NCI-H2227 (cell line): ENCODE measurements around the gene PMCH.
"Not testable (repeated sequence)": the region's sequence is repeated elsewhere in the genome, so short reads cannot be mapped to it uniquely, and the experiment has no call there.

ENCODE experiments used
- DNase-seq: peaks from one replicate; lab custom pipeline; 2025; ENCODE audit not compliant: unreplicated experiment; lab: John Stamatoyannopoulos, UW

The PMCH gene

DNA sequence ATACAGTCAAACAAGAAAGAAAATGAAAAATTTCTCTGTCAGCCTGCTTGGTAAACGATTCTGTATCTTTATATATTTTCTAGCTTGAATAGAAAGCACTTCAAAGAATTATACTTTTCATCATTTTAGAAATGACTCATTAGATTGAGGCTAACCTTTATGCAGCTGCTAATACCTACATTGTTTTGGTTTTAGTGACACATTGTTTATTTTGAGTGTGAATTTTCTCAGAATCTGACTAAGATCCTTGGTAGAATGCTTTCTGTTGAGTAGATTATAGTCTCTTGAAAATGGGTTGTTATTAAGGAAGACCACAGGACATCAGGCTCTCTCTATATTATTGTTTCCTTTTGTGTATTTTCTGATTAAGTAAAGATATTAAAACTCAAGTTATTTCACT lies at the start of gene PMCH:
Gene PMCH (minus strand): TSS at position 45 of the 400 bp plus-strand sequence. CDS start 63 bp downstream, outside the sequence.
- DNase-seq, result no peak

- DNase-seq, result not testable (repeated sequence)
These were observed 43.2 kb upstream of the PMCH start for GRCh38 chr12:102240859-102241258.

GRCh38 chr12:102234599-102234998 lies 37.0 kb upstream of the PMCH start:
- no peak for DNase-seq

DNA sequence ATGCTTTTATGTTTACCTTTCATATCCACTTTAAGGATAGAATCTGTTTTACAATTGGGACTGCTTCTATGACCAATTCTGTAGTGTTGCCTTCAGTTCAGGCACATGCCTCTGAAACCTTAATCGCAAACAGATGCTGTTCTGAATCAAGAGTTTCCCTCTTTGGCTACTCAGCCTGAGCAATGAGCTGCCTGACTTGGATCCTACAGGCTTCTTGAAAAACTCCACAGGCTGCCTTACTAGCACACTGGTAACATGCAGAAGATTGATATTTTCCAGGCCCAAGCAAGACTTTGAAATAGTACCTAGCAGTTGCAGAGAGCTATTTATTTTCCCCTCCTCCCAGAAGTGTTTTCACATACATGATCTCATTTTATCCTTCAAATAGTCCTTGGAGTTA lies 34.8 kb upstream of the PMCH start:
- no peak for DNase-seq

DNA sequence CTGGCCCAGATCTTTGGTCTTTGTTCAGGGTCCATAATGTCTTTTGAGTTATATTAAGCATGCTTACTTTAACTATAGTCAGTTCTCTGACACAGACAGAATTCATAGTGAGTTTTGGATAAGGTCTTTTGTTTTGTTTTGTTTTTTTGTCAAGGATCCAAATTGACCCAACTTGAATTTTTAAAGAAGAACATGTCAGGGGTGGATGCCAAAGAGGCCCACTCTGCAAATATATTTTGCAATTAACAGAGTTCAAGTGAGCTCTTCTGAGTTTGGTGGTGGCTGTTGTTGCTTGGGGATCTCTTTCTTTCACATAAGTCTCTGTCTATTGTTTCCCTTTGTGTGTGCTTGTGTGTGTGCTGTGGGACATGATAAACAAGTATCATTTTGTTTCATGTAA lies 34.4 kb upstream of the PMCH start:
- DNase-seq, result no peak

DNA sequence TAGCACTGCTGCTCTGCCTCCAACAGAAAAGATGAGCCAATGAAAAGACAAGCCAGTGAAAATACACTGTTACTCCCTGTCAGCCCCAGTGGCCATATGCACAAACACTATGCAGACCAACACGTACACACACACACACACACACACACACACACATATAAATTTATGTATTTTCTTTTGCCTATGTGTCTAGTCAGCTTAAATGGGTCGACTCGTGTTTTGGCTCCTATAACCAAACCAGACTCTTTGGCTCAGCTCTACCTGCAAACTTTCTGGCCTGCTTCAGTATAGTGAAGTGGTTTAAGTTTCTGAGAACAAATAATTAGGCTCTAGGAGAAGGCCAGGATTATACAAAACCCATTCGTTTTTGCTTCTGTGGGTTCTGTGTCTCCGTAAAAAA lies 30.3 kb upstream of the PMCH start:
- no peak for DNase-seq

DNA sequence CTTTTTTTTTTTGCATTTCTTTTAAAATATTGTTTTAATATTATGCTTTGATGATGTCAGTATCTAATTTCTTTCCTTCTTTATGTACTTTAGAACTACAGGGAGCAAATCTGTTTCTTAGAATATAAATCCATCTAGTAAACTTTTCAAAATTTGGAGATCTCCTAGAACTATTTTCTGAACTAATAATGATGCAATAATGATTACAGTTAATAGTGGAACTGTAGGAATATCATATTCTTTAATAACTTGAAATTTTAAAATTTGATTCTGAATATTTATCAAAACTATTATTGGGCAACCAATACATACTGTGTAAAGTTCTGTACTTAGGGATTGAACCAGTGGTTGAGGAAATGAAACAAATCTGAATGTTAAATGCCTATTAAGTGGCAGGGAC lies 23.1 kb upstream of the PMCH start:
- DNase-seq, result no peak

DNA sequence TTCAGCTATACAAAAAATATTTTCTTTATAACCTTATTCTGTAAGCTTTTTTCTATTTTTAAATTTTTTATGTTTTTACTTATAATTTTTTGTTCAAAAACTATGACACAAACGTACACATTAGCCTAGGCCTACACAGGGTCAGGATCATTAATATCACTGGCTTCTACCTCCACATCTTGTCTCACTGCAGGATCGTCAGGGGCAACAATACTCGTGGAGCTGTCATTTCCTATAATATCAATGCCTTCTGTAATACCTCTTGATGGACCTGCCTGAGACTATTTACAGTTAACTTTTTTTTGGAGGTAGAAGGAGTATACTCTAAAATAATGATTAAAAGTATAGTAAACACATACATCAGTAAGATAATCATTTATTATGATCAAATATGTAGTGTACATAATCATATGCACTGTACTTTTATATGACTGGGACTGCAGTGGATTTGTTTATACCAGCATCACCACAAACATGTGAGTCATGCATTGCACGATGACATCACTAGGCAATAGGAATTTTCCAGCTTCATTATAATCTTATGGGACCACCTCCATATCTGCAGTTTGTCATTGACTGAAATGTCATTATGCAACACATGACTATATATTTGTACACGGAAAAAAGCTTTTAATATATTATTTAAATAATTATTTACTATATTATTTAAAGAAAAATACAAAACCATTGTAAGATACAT lies 18.5 kb upstream of the PMCH start:
- DNase-seq, result no peak

- DNase-seq, result no peak
These were observed 6.4 kb upstream of the PMCH start for GRCh38 chr12:102204025-102204424.

DNA sequence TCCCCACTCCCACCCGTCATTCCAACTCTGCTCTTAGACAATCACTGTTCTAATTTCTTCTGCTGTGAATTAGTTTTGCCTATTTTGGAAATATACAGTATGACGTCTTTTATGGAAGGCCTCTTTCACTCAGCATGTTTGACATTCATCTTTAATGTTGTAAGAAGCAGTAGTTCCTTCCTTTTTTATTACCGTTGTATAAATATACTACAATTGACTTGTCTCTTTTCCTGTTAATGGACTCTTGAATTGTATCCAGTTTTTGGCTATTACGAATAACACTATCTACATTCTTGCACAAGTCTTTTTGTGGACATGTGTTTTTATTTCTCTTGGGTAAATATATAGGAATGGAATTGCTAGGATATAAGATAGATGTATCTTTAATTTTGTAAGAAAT lies 4.9 kb upstream of the PMCH start:
- DNase-seq, result no peak

DNA sequence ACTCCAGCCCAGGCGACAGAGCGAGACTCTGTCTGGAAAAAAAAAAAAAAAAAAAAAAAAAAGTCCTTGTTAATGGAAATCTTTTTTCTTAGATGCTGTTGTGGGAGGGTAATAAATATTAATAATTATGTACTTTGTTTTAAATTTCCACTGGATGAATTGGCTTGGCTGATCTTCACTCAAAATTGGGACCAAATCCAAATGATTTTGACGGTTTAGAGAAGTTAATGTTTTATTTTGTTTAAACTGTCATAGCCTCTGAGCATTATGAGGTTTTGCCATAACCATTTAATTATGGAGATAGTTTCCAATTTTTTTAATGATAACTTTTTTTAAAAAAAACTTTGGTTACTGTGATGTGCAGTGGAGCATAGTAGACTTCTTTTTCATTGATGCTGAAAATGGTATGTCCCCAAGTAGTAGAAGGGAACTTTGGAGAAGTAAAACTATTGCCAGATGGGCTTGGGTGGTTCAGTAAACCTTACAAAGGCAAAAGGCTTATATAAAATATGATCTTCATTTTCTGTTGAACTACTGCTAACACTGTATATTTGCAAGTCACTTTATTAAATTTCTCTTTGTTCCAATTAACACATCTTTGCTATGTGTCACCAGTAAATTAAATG lies 3.9 kb upstream of the PMCH start:
- DNase-seq, result no peak

GRCh38 chr12:102195826-102196225 lies 1.8 kb downstream of the PMCH start:
- no peak for DNase-seq

DNA sequence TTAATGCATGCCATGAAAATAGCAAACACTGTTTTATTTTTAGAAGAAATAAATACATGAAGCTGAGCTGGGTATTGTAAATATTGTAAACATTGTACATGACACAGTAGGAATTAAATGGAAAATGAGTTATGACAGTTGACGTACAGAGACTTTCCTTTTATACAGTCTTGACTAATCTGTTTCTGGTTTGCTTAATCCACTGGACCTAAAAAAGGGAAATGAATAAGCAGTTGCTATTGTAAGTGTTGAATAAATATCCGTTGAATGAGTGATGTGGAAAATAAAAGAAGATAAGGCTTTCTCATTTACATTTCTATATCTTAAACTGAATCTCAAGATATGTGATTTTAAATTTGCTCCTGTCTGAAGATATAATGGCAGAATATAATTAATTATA lies 15.0 kb downstream of the PMCH start:
- no peak for DNase-seq

DNA sequence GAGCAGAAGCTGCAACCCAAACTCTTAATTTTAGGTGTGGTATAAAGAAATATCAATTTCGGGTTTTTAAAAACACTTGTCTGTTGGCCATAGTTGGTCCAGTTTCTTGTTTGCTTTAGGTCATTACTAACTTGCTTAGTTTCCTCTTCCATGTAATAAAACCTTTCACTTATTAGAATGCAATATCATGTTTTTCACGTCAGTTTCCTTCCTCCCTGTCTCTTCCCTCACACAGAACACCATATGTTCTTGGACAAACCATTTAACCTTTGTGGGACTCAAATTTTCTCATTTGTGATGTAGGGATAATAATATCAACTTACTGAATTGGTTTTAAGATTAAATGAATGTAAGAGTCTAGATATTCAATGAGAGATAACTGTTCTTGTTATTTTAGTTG lies 22.9 kb downstream of the PMCH start:
- DNase-seq, result no peak

DNA sequence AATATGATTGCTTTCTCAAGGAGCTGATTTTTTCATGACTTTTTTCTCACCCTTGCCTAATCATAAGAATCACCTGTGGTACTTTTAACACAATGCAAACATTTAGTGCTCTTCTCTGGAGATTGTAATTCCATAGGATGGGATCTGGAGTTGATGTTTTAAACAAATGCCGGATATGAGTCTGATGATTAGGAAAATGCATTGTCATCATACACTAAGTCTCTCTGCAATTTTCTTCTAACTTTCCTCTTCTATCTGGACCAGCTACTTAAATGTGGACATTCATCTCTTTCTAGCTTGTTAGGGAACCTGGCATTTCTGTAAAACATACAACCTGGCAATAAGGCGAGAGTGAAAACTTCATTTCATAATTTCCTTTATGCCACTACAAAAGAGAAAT lies 23.5 kb downstream of the PMCH start:
- DNase-seq, result no peak

GRCh38 chr12:102172436-102172835 lies 25.2 kb downstream of the PMCH start:
- DNase-seq, result no peak

- no peak for DNase-seq
These were observed 25.7 kb downstream of the PMCH start for GRCh38 chr12:102171951-102172350.

DNA sequence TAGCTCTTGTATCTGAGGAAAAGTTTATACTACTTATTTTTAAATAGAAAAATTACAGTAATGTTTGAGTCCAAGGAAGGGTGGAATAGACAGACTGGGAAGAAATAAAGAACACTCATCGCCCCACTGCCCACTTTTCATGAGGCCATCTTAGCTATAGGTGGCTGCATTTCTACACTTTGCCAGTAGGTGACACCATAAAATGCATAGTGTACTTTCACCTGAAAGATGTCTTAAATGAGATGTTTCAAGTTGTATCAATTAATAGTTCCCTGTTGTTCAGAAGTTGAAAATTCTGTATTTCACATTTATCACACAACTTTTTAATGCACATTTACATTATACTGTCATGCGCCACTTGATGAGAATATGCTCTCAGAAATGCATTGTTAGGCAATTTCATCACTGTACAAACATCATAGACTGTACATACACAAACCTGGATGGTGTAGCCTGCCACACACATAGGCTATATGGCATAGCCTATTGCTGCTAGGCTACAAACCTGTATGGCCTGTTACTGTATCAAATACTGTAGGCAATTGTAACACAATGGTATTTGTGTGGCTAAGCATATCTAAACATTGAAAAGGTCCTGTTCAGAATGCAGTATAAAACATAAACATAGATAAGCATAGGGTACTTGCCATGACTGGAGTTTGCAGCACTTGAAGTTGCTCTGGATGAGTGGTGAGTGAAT lies 27.6 kb downstream of the PMCH start:
- DNase-seq, result peak; percentile 56

DNA sequence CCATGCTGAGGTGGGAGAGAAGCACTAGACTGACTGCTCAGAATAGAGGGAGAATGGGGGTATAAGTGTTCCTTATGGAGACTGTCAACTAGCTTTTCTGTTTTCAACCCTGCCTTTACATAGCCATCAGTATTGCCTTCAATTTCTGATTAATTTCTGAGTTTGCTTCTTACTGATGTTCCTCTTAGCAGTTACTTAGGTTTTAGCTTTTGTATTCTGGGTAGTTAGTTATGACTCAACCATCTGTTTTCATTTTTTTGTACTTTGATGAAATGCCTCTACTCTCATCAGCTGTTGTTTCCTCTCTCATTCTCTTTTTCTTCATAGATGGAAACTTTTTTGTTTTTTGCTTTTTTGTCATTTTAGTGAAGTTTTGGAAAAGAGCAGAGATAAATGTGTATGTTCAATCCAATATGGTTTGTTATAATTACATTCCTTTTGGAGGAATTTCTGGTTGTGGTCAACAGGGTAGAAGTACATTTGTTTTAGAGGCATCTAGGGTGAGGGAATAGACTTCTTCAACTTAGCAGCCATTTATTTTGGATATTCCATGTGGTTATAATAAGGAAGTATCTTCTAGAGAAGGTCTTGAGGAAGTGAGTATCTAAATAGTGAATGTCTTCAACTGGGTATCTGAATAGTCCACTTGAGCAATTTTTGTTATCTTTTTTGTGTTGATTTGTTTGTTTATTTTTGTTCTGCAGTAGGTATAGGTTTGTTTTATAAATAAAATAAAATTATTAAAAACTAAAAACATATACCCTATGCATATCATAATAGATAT lies 29.6 kb downstream of the PMCH start:
- DNase-seq, result no peak

DNA sequence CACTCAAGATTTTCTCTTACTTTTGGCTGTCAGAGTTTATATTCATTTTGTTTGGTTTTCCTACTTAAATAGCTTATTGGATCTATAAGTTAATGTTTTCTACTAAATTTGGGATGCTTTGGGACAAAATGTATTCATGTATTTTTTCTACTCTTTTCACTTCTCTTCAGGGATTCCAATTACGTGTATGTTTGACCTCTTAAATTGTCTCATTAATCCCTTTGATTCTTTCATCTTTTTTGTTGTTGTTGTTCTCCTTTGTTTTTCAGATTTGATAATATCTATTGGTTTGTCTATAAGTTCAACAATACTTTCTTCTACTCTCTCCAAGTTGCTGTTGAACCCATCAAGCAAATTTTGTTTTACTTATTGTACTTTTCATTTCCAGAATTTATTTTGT lies 34.2 kb downstream of the PMCH start:
- no peak for DNase-seq

- DNase-seq, result not testable (repeated sequence)
These were observed 42.4 kb downstream of the PMCH start for GRCh38 chr12:102155206-102155605.
